Karpas-422 (cell line): ENCODE results near the gene MAP3K1. TPM values are rescaled to one million over a fixed set of nuclear protein-coding genes. Genes with fewer than 3 reads are reported as not detected.
A peak's percentile ranks its signal among the peaks of the same experiment; 100 is the strongest.

ENCODE experiments used
- DNase-seq: peaks from one replicate; pipeline ENCODE4 v3.0.0-alpha.2; 2015
- H2AFZ ChIP-seq: fragments of 200-600 bp; sonication (generic); 2 replicates; pipeline ENCODE4 v1.6.1; 2014; ENCODE audit warnings: antibody characterized with exemption, low read length, mixed read lengths
- H3K27ac ChIP-seq: fragments of 200-600 bp; sonication (generic); 2 replicates; pipeline ENCODE4 v1.5.1; 2014; ENCODE audit warnings: mild to moderate bottlenecking, low read length, moderate library complexity
- H3K27me3 ChIP-seq: fragments of 200-600 bp; sonication (generic); 2 replicates; pipeline ENCODE4 v1.6.1; 2014; ENCODE audit warnings: low read length, mixed read lengths
- H3K36me3 ChIP-seq: fragments of 200-600 bp; sonication (generic); 2 replicates; pipeline ENCODE4 v1.6.1; 2014; ENCODE audit warnings: low read length, mixed read lengths; ENCODE audit not compliant: insufficient read depth
- H3K4me1 ChIP-seq: fragments of 200-600 bp; sonication (generic); 2 replicates; pipeline ENCODE4 v1.6.1; 2014; ENCODE audit warnings: mild to moderate bottlenecking, low read length, mixed read lengths
- H3K4me2 ChIP-seq: fragments of 200-600 bp; sonication (generic); 2 replicates; pipeline ENCODE4 v1.6.1; 2014; ENCODE audit warnings: low read length, low read depth, mild to moderate bottlenecking; ENCODE audit not compliant: poor library complexity, severe bottlenecking
- H3K4me3 ChIP-seq: fragments of 200-600 bp; sonication (generic); 2 replicates; pipeline ENCODE4 v1.5.1; 2014; ENCODE audit warnings: mild to moderate bottlenecking, antibody characterized with exemption, low read length, mixed read lengths
- H3K79me2 ChIP-seq: fragments of 200-600 bp; sonication (generic); 2 replicates; pipeline ENCODE4 v1.6.1; 2014; ENCODE audit warnings: mild to moderate bottlenecking, low read length, mixed read lengths
- H3K9ac ChIP-seq: fragments of 200-600 bp; sonication (generic); 2 replicates; pipeline ENCODE4 v1.6.0; 2014; ENCODE audit warnings: low read length
- H3K9me2 ChIP-seq: fragments of 200-600 bp; sonication (generic), shearing (Covaris generic); replicated peaks from 2 replicates; pipeline ENCODE4 v1.6.0; 2014; ENCODE audit warnings: mild to moderate bottlenecking, low read length, moderate library complexity; ENCODE audit not compliant: insufficient read depth
- H3K9me3 ChIP-seq: fragments of 300-700, 200-600 bp; sonication (generic); 2 replicates; pipeline ENCODE4 v1.6.1; 2014; ENCODE audit warnings: low read length, mixed read lengths
- H4K20me1 ChIP-seq: fragments of 200-600 bp; sonication (generic); 2 replicates; pipeline ENCODE4 v1.6.1; 2014; ENCODE audit warnings: mild to moderate bottlenecking, antibody characterized with exemption, low read length, low read depth; ENCODE audit not compliant: insufficient read depth
- total RNA-seq: library from RNA; depleted of rRNA; stranded (reverse); fragments of >200 nt; shearing (Covaris generic); gene quantifications from 2 replicates; pipeline ENCODE4 v1.2.3, GENCODE V29; 2014; ENCODE audit warnings: low replicate concordance

Gene MAP3K1
- total RNA-seq, 1 experiment from 2014 or later = 68.0 TPM

- H4K20me1 ChIP-seq = peaks cover 17% of the 10 kb centered on the region
Measured at GRCh38 chr5:56845277-56845676, 29.9 kb downstream of the MAP3K1 start.

GRCh38 chr5:56845904-56846480, 30.6 kb downstream of the MAP3K1 start:
- no peaks in the 10 kb centered on the region for H3K9me3 ChIP-seq
- H3K9ac ChIP-seq = no peak overlapping the region
- H3K27me3 ChIP-seq = no peaks in the 10 kb centered on the region
- peak overlapping the region; percentile 30 for H3K4me2 ChIP-seq
- H3K4me3 ChIP-seq = no peak overlapping the region
- H3K27ac ChIP-seq = no peak overlapping the region
- H2AFZ ChIP-seq = no peak overlapping the region
- no peaks in the 10 kb centered on the region for H3K9me2 ChIP-seq
- peaks cover 61% of the 10 kb centered on the region for H3K4me1 ChIP-seq
- peaks cover 17% of the 10 kb centered on the region for H4K20me1 ChIP-seq
- peaks cover 100% of the 10 kb centered on the region for H3K79me2 ChIP-seq
- no peaks in the 10 kb centered on the region for H3K36me3 ChIP-seq
- DNase-seq = no peak

More at GRCh38 chr5:56845277-56845676, 29.9 kb downstream of the MAP3K1 start:
- Histone ChIP-seq H3K27me3 (no peaks in the 10 kb centered on the region), H3K9ac (no peak overlapping the region), H3K9me3 (no peaks in the 10 kb centered on the region), H3K4me2 (peak overlapping the region; percentile 30), H3K27ac (no peak overlapping the region), H3K9me2 (no peaks in the 10 kb centered on the region), H3K79me2 (peaks cover 100% of the 10 kb centered on the region), H2AFZ (no peak overlapping the region), H3K36me3 (no peaks in the 10 kb centered on the region), H3K4me1 (peaks cover 65% of the 10 kb centered on the region), H3K4me3 (no peak overlapping the region)
- no peak for DNase-seq

- H3K79me2 ChIP-seq = peaks cover 100% of the 10 kb centered on the region
- H3K27me3 ChIP-seq = no peaks in the 10 kb centered on the region
- no peak overlapping the region for H3K9ac ChIP-seq
- no peak for DNase-seq
- no peaks in the 10 kb centered on the region for H3K9me2 ChIP-seq
- H3K4me2 ChIP-seq = no peak overlapping the region
- peaks cover 11% of the 10 kb centered on the region for H4K20me1 ChIP-seq
- no peak overlapping the region for H2AFZ ChIP-seq
- H3K4me3 ChIP-seq = no peak overlapping the region
- no peaks in the 10 kb centered on the region for H3K9me3 ChIP-seq
- no peaks in the 10 kb centered on the region for H3K36me3 ChIP-seq
- peaks cover 71% of the 10 kb centered on the region for H3K4me1 ChIP-seq
- H3K27ac ChIP-seq = no peak overlapping the region
Measured at GRCh38 chr5:56848206-56848605, 32.9 kb downstream of the MAP3K1 start.

- no peaks in the 10 kb centered on the region for H3K36me3 ChIP-seq
- no peaks in the 10 kb centered on the region for H3K9me3 ChIP-seq
- H3K9me2 ChIP-seq = no peaks in the 10 kb centered on the region
- peaks cover 11% of the 10 kb centered on the region for H4K20me1 ChIP-seq
- H3K4me2 ChIP-seq = no peak overlapping the region
- H3K27me3 ChIP-seq = no peaks in the 10 kb centered on the region
- no peak overlapping the region for H3K4me3 ChIP-seq
- peaks cover 100% of the 10 kb centered on the region for H3K79me2 ChIP-seq
- H3K27ac ChIP-seq = no peak overlapping the region
- H2AFZ ChIP-seq = no peak overlapping the region
- H3K4me1 ChIP-seq = peaks cover 72% of the 10 kb centered on the region
- DNase-seq = no peak
- H3K9ac ChIP-seq = no peak overlapping the region
Measured at GRCh38 chr5:56849671-56850070, 34.3 kb downstream of the MAP3K1 start.

- H4K20me1 ChIP-seq = peaks cover 9% of the 10 kb centered on the region
- H3K27me3 ChIP-seq = no peaks in the 10 kb centered on the region
- H3K27ac ChIP-seq = no peak overlapping the region
- H3K9me2 ChIP-seq = no peaks in the 10 kb centered on the region
- no peak overlapping the region for H3K4me3 ChIP-seq
- no peaks in the 10 kb centered on the region for H3K9me3 ChIP-seq
- no peaks in the 10 kb centered on the region for H3K36me3 ChIP-seq
- H3K4me1 ChIP-seq = peaks cover 72% of the 10 kb centered on the region
- no peak overlapping the region for H3K9ac ChIP-seq
- H2AFZ ChIP-seq = no peak overlapping the region
- H3K4me2 ChIP-seq = no peak overlapping the region
- peaks cover 100% of the 10 kb centered on the region for H3K79me2 ChIP-seq
- no peak for DNase-seq
Measured at GRCh38 chr5:56850423-56850822, 35.1 kb downstream of the MAP3K1 start.

GRCh38 chr5:56851258-56851941, 36.1 kb downstream of the MAP3K1 start:
- H3K27ac ChIP-seq = no peak overlapping the region
- no peaks in the 10 kb centered on the region for H3K36me3 ChIP-seq
- H3K4me3 ChIP-seq = no peak overlapping the region
- H2AFZ ChIP-seq = no peak overlapping the region
- H3K4me1 ChIP-seq = peaks cover 67% of the 10 kb centered on the region
- no peak overlapping the region for H3K4me2 ChIP-seq
- DNase-seq = no peak
- no peak overlapping the region for H3K9ac ChIP-seq
- peaks cover 100% of the 10 kb centered on the region for H3K79me2 ChIP-seq
- peaks cover 8% of the 10 kb centered on the region for H4K20me1 ChIP-seq
- H3K9me3 ChIP-seq = no peaks in the 10 kb centered on the region
- no peaks in the 10 kb centered on the region for H3K9me2 ChIP-seq
- H3K27me3 ChIP-seq = no peaks in the 10 kb centered on the region

- Histone ChIP-seq H3K4me3 (no peak overlapping the region), H3K27ac (no peak overlapping the region; the same call in 1 of the 2 replicates), H3K4me2 (no peak overlapping the region)
Measured at GRCh38 chr5:56852228-56853000, 37.1 kb downstream of the MAP3K1 start.

GRCh38 chr5:56853698-56854097, 38.3 kb downstream of the MAP3K1 start:
- Histone ChIP-seq H3K4me3 (no peak overlapping the region), H3K9ac (no peak overlapping the region; the same call in 1 of the 2 replicates), H3K27ac (peak overlapping the region; percentile 48; the same call in 1 of the 2 replicates), H3K36me3 (peaks cover 11% of the 10 kb centered on the region), H3K9me2 (no peaks in the 10 kb centered on the region), H3K4me2 (peak overlapping the region; percentile 6), H3K4me1 (peaks cover 48% of the 10 kb centered on the region), H2AFZ (no peak overlapping the region), H3K27me3 (no peaks in the 10 kb centered on the region), H4K20me1 (peaks cover 8% of the 10 kb centered on the region), H3K79me2 (peaks cover 100% of the 10 kb centered on the region), H3K9me3 (no peaks in the 10 kb centered on the region)
- DNase-seq = no peak

More at GRCh38 chr5:56852228-56853000, 37.1 kb downstream of the MAP3K1 start:
- Histone ChIP-seq H3K36me3 (no peaks in the 10 kb centered on the region), H3K4me1 (peaks cover 57% of the 10 kb centered on the region), H3K9ac (no peak overlapping the region), H4K20me1 (peaks cover 8% of the 10 kb centered on the region), H2AFZ (no peak overlapping the region), H3K9me2 (no peaks in the 10 kb centered on the region), H3K9me3 (no peaks in the 10 kb centered on the region), H3K79me2 (peaks cover 100% of the 10 kb centered on the region), H3K27me3 (no peaks in the 10 kb centered on the region)
- DNase-seq = no peak
